ENCODE data around the gene WSB1. TPM values are rescaled to one million over a fixed set of nuclear protein-coding genes. Genes with fewer than 3 reads are reported as not detected.

Gene WSB1
- total RNA-seq, 4 donors from 2014 or later, result 33.1 to 105 (median 55.6) TPM

GRCh38 chr17:27357236-27357635 lies 63.3 kb downstream of the WSB1 start:
- intact Hi-C loops (cut with DNase I; ENCODE audit: low total_unique reads), result no loop called here
- no peak for TF ChIP-seq POLR2A (IDR thresholded peaks at IDR 0.05)
- TF ChIP-seq, protein P1, sequence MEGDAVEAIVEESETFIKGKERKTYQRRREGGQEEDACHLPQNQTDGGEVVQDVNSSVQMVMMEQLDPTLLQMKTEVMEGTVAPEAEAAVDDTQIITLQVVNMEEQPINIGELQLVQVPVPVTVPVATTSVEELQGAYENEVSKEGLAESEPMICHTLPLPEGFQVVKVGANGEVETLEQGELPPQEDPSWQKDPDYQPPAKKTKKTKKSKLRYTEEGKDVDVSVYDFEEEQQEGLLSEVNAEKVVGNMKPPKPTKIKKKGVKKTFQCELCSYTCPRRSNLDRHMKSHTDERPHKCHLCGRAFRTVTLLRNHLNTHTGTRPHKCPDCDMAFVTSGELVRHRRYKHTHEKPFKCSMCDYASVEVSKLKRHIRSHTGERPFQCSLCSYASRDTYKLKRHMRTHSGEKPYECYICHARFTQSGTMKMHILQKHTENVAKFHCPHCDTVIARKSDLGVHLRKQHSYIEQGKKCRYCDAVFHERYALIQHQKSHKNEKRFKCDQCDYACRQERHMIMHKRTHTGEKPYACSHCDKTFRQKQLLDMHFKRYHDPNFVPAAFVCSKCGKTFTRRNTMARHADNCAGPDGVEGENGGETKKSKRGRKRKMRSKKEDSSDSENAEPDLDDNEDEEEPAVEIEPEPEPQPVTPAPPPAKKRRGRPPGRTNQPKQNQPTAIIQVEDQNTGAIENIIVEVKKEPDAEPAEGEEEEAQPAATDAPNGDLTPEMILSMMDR (IDR thresholded peaks at IDR 0.05), result no peak
- no peak for DNase-seq (ENCODE audit: low spot score in 2 of 2)
- WGBS, 2 donors, result 91 to 99% methylated on average over 5 of the region's 5 CpGs
- no peak overlapping the region for H3K4me3 ChIP-seq (ENCODE audit: low read depth, poor library complexity, severe bottlenecking)

DNA sequence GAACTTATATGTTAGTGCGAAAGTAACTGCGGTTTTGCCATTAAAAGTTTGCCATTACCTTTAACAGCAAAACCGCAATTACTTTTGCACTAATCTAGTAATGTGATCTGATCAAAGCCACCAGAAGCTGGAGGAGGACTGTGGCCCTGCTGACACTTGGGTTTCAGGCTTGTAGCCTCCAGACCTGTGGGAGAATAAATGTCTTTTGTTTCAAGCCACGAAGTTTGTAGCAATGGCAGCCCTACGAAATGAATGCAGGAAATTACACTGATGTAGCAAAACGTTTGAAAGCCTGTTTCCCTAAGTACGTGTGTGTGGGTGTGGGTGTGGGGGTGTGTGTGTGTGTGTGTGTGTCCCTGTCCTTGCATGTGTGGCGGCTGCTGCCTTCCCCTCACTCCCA lies 66.6 kb downstream of the WSB1 start:
- intact Hi-C loops (cut with DNase I; ENCODE audit: low total_unique reads), result loop anchor here (10.0 kb wide), 1 partner anchor 104 kb away; no protein-coding TSS in a partner anchor

GRCh38 chr17:27361695-27362094 lies 67.8 kb downstream of the WSB1 start:
- 78 to 83% methylated on average over 2 of the region's 2 CpGs for WGBS, 2 donors
- TF ChIP-seq, protein P1 (IDR thresholded peaks at IDR 0.05), result no peak
- TF ChIP-seq POLR2A (IDR thresholded peaks at IDR 0.05), result no peak
- intact Hi-C loops (cut with DNase I; ENCODE audit: low total_unique reads), result loop anchor here (10.0 kb wide), 1 partner anchor 103 kb away; no protein-coding TSS in a partner anchor
- no peak overlapping the region for H3K4me3 ChIP-seq (ENCODE audit: low read depth, poor library complexity, severe bottlenecking)
- no peak for DNase-seq (ENCODE audit: low spot score in 2 of 2)

More for the DNA sequence above, 66.6 kb downstream of the WSB1 start:
- DNase-seq (ENCODE audit: low spot score in 2 of 2), result no peak
- 69 to 78% methylated on average over 8 of the region's 8 CpGs for WGBS, 2 donors
- H3K4me3 ChIP-seq (ENCODE audit: low read depth, poor library complexity, severe bottlenecking), result no peak overlapping the region
- no peak for TF ChIP-seq POLR2A (IDR thresholded peaks at IDR 0.05)
- TF ChIP-seq, protein P1 (IDR thresholded peaks at IDR 0.05), result no peak

DNA sequence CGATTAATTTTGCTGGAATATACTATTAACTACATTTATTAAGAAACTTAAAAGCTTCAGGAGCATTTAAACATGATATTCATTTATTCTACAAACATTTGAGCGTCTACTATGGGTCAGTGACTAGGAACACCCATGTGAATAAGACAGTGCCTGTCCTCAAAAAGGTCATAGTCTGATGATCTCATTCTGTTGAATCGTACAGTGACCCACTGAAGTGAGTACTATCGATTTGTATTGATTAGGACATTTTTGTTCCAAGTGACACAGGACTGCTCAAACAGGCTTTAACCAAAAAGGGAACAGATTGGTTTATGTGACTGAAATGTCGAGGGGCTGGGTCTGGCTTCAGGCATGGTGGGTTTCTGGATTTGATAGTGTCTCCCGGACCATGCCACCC lies 68.6 kb downstream of the WSB1 start:
- H3K4me3 ChIP-seq (ENCODE audit: low read depth, poor library complexity, severe bottlenecking), result no peak overlapping the region
- intact Hi-C loops (cut with DNase I; ENCODE audit: low total_unique reads), result loop anchor here (10.0 kb wide), 1 partner anchor 102 kb away; no protein-coding TSS in a partner anchor
- no peak for DNase-seq (ENCODE audit: low spot score in 2 of 2)
- WGBS, 2 donors, result 76 to 80% methylated on average over 6 of the region's 6 CpGs
- TF ChIP-seq, protein P1 (IDR thresholded peaks at IDR 0.05), result no peak
- no peak for TF ChIP-seq POLR2A (IDR thresholded peaks at IDR 0.05)

- intact Hi-C loops (cut with DNase I; ENCODE audit: low total_unique reads), result loop anchor here (10.0 kb wide), 1 partner anchor 102 kb away; no protein-coding TSS in a partner anchor
- 68 to 83% methylated on average over 7 of the region's 7 CpGs for WGBS, 2 donors
- no peak overlapping the region for H3K4me3 ChIP-seq (ENCODE audit: low read depth, poor library complexity, severe bottlenecking)
- no peak for DNase-seq (ENCODE audit: low spot score in 2 of 2)
- TF ChIP-seq POLR2A (IDR thresholded peaks at IDR 0.05), result no peak
- TF ChIP-seq, protein P1 (IDR thresholded peaks at IDR 0.05), result no peak
Observed at GRCh38 chr17:27362909-27363308, 69.0 kb downstream of the WSB1 start.

DNA sequence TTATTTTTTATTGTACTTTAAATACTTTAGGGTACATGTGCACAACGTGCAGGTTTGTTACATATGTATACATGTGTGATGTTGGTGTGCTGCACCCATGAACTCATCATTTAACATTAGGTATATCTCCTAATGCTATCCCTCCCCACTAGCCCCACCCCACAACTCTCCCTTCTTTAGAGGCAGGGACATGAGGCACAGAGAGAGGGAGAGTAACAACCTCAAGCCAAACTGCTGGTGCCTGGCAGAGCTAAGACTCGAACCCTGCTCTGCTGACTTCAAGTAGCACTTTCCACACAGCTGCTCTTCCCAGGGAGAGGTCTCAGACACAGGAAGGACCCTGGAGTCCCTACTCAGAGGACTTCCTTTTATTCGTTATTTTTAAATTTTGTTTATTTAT lies 69.4 kb downstream of the WSB1 start:
- H3K4me3 ChIP-seq (ENCODE audit: low read depth, poor library complexity, severe bottlenecking), result no peak overlapping the region
- 72 to 74% methylated on average over 3 of the region's 3 CpGs for WGBS, 2 donors
- DNase-seq (ENCODE audit: low spot score in 2 of 2), result no peak
- no peak for TF ChIP-seq POLR2A (IDR thresholded peaks at IDR 0.05)
- TF ChIP-seq, protein P1 (IDR thresholded peaks at IDR 0.05), result no peak
- intact Hi-C loops (cut with DNase I; ENCODE audit: low total_unique reads), result loop anchor here (10.0 kb wide), 1 partner anchor 101 kb away; no protein-coding TSS in a partner anchor

Data from lower leg skin (tissue), 4 donors.